ENCODE data around the gene PRKAG2.

GRCh38 chr7:151708610-151709009 lies 168.3 kb downstream of the PRKAG2 start:
- TF ChIP-seq SMC3 (IDR thresholded peaks at IDR 0.05; ENCODE audit: low read depth, low read length): no peak
- no peak for TF ChIP-seq GATA2 (CRISPR knock-in tag; IDR thresholded peaks at IDR 0.05)
- TF ChIP-seq CTCF (IDR thresholded peaks at IDR 0.05): no peak
- TF ChIP-seq, protein P1, sequence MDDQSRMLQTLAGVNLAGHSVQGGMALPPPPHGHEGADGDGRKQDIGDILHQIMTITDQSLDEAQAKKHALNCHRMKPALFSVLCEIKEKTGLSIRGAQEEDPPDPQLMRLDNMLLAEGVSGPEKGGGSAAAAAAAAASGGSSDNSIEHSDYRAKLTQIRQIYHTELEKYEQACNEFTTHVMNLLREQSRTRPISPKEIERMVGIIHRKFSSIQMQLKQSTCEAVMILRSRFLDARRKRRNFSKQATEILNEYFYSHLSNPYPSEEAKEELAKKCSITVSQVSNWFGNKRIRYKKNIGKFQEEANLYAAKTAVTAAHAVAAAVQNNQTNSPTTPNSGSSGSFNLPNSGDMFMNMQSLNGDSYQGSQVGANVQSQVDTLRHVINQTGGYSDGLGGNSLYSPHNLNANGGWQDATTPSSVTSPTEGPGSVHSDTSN (IDR thresholded peaks at IDR 0.05): no peak
- no peak for TF ChIP-seq MXI1 (IDR thresholded peaks at IDR 0.05; ENCODE audit: low read depth, low read length)
- no peak for TF ChIP-seq RAD21 (IDR thresholded peaks at IDR 0.05; ENCODE audit: low read length)
- TF ChIP-seq FOXM1 (IDR thresholded peaks at IDR 0.05; ENCODE audit: low read depth): no peak
- TF ChIP-seq, protein P2, sequence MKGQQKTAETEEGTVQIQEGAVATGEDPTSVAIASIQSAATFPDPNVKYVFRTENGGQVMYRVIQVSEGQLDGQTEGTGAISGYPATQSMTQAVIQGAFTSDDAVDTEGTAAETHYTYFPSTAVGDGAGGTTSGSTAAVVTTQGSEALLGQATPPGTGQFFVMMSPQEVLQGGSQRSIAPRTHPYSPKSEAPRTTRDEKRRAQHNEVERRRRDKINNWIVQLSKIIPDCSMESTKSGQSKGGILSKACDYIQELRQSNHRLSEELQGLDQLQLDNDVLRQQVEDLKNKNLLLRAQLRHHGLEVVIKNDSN (IDR thresholded peaks at IDR 0.05; ENCODE audit: borderline replicate concordance, low read depth): no peak
- no peak for TF ChIP-seq POLR2AphosphoS5 (IDR thresholded peaks at IDR 0.05; ENCODE audit: low read depth, low read length)
- TF ChIP-seq RXRA (IDR thresholded peaks at IDR 0.05; ENCODE audit: borderline replicate concordance, low read depth): no peak
- TF ChIP-seq, protein P3, sequence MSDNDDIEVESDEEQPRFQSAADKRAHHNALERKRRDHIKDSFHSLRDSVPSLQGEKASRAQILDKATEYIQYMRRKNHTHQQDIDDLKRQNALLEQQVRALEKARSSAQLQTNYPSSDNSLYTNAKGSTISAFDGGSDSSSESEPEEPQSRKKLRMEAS (IDR thresholded peaks at IDR 0.05; ENCODE audit: low read depth): no peak
- TF ChIP-seq REST (IDR thresholded peaks at IDR 0.05; ENCODE audit: low read depth, low read length): no peak
- TF ChIP-seq YY1 (IDR thresholded peaks at IDR 0.05; ENCODE audit: low read depth): no peak
